Activated CD4-positive, alpha-beta T cell treated with anti-CD3 and anti-CD28 coated beads, Interleukin-2, Interleukin-6, amounts not matched to agents 100 ng/mL and 50 ng/mL, durations not matched to agents 16 hours and 8 hours (primary cell): ENCODE measurements around the gene CCDC159.
"Not testable (repeated sequence)": the region's sequence is repeated elsewhere in the genome, so short reads cannot be mapped to it uniquely, and the experiment has no call there.

Source experiments
- DNase-seq: peaks from one replicate; pipeline ENCODE4 v3.0.0-alpha.2; 2020

Gene CCDC159

DNA sequence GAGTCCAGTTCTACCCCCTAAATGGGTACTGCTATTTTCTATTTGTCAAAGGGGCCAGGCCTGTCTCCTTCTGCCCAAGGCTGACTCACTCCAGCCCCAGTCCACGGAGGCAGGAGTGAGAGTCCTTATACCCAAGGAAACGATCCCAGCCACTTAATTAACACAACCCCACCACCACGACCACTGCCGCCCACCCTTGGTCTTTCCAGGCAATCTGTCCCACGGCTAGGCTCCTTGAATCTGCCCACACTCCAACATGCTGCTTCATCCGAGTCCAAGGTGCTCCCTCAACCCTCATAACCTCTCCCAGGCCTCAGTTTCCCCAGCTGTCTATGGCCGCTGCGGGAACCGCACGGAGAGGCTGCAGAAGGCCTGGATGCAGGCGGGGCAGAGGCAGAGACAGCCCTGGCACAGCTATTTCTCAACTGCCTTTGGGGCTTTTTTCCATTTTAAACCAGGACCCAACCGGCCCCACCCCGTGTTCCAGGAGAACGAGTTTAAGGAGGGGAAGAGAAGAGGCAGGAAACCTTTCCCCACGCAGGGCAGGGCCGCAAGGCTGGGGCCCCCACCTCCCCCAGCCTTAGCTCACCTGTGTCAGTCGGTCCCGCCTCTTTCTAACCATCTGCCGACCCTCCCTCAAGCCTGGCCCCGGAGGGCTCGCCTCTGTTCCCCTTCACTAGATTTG, 7.6 kb upstream of the CCDC159 start:
- no peak for DNase-seq

DNA sequence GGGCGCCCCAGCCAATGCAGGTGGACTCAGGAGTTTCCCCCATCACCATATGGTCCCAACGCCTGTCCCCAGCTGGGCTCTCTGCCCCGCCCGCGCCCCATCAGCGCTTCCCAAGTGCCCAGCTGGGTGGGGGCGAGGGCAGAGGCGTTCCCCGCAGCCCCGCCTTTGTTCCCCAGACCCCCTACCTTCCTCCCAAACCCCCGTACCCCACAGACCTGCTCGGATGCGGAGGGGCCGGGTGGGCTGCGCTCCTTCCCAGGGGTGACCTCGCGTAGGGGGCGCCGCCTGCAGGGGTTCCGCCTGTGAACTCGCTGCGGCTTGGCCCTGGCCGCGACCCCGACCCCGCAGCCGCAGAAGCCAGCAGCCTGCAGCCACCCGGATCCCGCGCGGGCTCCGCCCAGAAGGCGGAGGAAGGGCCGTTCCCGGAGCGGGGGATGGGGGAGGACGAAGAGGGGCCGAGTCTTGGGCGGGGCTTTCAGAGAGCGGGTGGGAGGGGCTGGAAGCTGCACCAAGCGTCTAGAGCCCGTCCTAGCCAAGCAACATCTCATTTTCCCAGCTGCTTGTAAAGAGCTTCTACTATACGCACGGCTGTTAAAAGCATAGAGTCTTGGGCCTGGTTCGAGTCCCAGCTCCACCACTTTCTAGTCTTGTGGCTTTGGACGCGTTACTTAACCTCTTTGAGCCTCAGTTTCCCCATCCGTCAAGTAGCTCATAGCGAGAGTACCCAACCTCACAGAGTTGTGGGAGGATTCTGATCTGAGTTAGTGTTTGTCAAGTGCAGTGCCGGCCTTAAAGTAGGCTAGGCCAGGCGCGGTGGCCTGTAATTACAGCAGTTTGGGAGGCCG, 6.8 kb upstream of the CCDC159 start, which contains the start of gene RAB3D:
RAB3D (minus strand) TSS at position 404 of the 845 bp plus-strand sequence. CDS start 2,258 bp downstream, outside the sequence.
- DNase-seq, result peak; percentile 89

DNA sequence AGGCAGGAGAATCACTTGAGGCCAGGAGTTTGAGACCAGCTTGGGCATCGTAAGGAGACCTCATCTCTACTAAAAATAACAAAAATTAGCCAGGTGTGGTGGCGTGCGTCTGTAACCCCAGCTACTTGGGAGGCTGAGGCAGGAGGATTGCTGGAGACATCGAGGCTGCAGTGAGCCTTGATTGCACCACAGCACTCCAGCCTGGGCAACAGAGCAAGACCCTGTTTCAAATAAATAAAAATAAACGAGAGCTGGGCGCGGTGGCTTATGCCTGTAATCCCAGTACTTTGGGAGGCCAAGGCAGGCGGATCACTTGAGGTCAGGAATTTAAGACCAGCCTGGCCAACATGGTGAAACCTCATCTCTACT, 6.2 kb upstream of the CCDC159 start:
- not testable (repeated sequence) for DNase-seq

DNA sequence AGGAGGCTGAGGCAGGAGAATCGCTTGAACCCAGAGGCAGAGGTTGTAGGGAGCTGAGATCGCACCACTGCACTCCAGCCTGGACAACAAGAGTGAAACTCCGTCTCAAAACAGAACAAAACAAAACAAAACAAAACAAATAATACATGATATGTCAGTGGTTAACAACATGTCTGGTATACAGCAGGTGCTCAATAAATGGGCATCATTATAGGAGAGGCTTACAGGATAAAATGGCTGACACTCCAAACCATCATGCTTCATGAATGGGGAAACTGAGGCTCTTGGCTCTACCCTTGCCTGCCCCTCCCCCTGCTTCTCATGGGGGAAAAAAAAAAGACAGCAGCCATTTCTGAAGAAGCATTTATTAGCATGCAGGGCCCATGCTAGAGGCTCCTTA, 3.9 kb upstream of the CCDC159 start:
- no peak for DNase-seq

DNA sequence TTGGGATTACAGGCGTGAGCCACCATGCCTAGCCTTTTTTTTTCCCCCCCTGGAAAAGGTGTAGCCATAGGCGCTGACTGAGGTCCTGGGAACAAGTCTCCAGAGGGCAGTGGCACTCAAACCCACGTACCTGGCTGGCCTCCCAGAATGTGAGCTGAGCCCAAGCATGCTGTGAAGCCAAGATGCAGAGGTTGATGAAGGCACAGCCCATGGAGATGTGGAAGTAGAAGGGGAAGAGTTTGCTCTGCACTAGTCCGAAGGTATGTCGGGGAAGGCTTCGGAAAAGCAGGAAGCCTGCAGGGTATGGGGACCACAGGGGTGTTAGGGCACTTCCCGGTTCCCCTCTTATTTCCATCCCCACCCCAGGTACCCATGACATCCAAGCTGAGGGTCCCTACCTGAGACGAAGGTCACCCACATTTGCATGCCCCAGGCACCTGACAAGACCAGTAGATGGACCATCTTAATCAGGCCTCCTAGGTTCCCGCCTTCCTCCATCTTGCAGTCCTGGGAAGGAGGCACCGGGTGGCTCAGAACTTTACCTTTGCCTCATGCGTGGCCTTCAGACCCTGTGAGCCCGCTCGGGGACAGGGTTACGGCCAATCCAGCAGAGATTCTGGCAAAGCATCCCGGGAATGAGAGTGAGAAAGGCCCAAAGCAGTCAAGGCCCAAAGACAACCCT, 1.1 kb upstream of the CCDC159 start:
- DNase-seq, result no peak

DNA sequence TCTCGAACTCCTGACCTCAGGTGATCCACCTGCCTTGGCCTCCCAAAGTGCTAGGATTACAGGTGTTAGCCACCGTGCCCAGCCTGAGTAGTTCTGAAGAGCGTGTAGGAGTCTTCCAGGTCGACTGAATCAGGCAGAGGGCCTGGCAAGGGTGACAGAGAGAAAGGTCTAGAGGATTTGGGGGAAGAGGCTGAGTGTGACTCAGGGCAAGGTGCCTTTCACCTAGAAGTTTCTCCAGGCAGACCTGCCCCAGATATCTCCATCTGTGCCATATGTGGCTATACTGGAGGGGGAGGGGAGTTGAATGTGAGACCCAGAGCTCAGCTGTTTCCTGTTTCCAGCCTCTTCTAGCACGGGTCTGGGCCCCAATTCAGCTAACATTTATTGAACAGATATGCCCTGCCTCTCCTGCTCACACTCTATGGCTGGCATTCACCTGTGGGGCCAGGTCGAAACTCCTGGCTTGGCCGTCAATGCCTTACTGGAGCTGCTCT, 1.3 kb downstream of the CCDC159 start:
- no peak for DNase-seq

DNA sequence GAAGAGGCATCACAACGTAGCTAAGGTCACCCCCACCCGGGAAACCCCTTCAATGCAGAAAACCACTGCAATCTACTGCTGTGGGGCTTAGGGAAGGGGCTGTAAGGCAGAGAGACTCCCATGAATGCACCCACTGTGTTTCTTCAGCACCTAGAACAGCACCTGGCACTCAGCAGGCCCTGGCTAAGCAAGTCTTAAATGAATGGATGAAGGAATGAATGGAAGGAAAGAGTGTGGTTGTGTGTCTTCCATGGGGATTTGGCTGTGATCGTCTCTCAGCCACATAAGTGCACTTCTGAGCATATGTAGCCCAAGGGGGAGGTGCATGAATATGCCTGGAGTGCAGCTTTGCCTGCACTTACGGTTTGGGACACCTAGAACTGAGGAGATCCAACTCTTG, 2.9 kb downstream of the CCDC159 start:
- no peak for DNase-seq

DNA sequence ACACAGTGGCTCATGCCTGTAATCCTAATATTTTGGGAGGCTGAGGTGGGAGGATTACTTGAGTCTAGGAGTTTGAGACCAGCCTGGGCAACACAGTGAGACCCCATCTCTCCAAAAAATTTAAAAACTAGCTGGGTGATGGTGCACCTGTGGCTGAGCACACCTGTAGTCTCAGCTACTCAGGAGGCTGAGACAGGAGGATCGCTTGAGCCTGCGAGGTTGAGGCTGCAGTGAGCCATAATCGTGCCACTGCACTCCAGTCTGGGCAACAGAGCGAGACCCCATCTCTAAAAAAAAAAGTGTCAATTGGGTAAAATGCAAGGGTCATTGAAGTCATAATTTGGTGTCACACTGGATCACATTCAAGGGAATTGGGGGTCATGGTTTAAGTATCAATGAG, 7.8 kb downstream of the CCDC159 start:
- DNase-seq, result not testable (repeated sequence)

DNA sequence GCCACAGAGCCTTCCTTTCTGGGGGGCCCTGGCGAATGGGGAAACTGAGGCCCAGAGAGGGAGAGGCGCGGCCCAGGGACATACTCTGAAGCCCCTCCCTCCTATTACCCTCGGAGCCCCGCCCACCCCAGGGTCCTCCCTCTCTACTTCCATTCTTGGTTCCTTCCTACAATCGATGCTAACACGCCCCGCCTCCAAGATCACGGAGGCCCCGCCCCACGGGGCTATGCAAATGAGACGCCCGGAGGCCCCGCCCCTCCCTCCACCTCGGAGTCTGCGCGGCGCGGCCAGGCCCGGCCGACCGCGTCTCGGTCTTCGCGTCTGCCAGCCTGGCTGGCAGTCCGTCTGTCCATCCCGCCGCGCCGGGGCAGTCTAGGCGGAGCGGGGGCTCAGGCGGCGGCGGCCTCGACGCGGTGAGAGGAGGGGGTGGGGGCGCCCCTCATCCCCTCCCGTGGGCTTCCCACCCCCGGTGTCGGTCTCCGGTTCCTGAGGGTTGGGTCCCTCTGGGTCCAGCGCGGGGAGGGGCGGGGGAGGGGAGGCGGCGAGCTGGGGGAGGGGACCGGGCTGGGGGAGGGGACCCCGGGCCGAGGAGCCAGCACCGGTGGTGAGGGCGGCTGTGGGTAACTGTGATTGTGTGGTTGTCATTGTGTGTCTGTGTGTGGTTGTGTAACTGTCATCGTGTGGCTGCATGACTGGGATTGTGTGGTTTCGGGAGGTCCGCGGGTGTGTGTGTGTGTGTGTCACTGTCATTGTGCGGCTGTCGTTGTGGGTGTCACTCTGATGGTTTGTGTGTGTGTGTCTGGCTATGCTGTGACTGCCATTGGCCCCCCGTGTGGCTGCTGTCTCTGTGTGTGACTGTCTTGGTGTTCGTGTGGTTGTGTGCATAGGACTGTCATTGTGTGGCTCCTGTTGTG, 9.1 kb downstream of the CCDC159 start, which contains the start of gene PLPPR2:
PLPPR2 (plus strand) TSS at position 273 of the 914 bp plus-strand sequence. CDS start 2,242 bp downstream, outside the sequence.
- peak; percentile 86 for DNase-seq

DNA sequence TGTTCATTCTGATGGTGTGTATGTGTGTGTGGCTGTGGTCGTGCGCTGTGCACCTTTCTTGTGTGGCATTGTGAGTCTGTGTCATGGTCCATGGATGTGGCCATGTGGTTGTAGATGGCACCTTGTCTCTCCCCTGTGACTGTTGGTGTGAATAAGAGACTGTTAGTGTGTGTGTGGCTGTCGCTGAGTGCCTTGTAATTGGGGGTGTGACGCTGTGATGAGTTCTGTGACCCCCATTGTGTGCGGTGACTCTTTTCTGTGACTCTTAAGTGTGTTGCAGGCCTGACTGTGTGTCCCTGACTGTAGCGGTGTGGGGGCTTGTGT, 9.7 kb downstream of the CCDC159 start:
- no peak for DNase-seq

DNA sequence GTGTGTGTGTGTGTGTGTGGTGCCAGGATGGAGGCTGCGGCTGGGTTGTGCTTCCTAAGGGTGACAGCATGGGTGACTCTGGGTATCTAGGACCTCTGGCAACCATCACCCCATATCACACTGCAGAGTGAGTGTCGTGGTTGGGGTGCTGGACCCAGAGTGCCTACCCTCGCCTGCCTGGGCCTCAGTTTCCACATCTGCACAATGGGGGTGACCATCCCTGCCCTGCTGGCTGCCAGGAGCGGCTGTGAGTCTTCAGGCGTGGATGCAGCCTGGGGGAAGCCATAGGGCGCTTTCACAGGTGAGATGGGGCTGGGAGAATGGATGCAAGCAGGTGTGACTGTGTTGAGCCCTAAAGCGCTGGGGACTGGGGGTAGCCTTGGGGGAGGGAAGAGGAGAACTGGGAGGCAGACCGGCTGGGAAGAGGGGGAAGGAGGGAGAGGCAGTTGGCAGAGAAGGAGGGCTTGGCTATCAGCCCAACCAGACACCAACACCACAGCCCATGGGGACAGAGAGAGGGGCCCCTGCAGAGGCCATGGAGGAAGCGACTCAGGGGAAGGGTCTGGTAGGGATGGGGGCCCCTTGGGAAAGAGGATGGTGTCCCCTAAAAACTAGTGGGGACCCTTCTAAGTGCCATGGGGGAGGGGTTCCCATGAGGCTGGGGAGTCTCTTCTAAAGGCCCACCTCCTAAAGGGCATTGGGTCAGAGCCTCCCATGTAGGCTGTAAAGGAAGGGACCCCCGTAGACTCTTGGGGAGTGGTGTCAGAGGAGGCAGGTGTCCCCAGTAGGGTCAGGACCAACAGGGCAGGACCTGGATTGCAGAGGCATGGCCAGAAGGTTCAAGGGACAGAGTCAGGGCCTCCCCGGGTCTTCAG, 10.6 kb downstream of the CCDC159 start:
- no peak for DNase-seq

DNA sequence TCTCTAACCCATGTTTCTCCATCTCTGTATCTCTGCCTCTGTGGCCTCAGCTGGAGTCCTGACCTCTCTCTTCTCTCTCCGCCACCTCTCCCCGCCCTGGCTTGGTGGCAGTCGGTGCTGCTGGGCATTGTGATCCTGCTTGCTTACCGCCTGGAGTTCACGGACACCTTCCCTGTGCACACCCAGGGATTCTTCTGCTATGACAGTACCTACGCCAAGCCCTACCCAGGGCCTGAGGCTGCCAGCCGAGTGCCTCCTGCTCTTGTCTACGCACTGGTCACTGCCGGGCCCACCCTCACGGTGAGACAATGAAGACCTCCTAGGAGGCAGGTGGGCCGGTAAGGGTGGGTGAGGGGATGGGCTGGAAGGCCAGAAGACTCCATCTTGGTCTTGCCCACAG, 13.1 kb downstream of the CCDC159 start:
- DNase-seq, result no peak

DNA sequence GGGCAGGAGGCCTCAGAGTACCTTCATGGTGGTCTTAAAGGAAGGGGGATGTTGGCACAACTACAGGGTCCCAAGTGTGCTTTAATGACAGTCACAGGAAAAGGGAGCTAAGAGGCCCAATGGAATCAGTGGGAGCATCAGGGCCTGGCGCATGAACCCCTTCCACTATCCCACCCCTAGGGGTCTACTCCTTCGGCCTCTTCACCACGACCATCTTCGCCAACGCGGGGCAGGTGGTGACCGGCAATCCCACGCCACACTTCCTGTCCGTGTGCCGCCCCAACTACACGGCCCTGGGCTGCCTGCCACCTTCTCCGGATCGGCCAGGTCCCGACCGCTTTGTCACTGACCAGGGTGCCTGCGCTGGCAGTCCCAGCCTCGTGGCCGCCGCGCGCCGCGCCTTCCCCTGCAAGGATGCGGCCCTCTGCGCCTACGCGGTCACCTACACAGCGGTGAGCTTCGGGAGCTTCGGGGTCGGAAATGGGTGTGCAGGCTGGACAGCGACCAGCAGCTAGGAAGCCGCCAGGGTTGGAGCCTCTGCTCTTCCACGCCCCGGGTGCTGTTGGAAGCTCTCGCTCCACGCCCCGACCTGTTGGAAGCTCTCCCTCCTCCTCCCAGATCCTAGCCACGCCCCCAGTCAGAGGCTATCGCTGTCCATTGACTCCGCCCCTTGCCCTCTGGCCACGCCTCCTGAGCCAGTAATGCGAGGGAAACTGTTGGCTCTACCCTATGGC, 14.9 kb downstream of the CCDC159 start:
- no peak for DNase-seq

DNA sequence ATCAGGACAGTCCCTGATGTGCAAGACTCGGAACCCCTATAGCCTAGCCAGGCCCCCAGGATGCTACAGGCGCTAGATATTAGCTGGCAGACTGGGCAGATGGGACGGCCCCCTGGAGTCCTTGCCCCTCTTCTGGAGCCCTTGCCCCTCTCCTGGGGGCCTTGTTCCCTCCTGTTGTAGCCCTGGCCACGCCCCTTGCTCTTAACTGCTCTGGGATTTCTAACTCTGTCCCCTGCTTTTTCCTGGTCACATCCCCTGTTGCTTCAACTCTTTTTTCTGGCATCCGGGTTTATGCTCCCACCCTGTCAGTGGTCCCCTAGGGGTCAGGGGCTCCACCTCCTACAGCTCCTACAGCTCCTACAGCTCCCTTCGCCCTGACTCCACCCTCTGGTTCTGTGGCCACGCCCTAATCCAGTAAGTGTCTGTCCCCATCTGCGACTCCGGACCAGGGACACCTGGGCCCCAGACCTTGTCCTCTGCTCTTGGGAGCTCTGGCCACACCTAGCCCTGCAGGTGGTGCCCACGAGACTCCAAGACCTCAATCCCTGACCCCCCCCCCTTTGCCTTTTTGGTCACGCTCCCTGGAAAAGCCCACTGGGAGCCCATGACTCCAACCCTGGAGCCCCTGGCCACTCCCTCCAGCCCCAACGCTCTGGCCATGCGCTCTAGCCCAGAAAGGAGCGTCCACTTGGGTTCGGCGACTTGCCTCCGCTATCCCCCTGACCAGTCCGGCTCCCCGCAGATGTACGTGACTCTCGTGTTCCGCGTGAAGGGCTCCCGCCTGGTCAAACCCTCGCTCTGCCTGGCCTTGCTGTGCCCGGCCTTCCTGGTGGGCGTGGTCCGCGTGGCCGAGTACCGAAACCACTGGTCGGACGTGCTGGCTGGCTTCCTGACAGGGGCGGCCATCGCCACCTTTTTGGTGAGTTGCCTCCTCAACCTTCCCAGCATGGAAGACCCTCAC, 15.7 kb downstream of the CCDC159 start:
- DNase-seq, result no peak

DNA sequence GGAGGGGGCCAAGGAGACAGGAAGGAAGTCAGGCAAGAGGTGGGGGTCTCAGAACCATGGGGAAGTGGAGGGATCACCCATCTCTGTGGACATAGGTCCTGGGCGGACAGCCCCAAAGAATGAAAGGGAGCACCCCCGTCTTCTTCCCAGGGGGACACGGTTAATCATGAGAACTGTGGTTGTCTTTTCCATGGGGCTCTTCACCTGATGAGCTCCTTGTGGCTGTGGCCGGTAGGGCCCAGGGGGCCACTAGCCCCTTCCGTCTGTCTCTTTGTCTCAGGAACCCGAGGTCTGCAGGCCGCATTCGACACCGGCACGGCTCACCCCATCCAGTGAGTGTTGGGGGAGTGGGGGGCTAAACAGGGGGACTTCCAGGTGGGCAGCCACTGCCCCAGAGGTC, 17.6 kb downstream of the CCDC159 start:
- DNase-seq, result no peak

DNA sequence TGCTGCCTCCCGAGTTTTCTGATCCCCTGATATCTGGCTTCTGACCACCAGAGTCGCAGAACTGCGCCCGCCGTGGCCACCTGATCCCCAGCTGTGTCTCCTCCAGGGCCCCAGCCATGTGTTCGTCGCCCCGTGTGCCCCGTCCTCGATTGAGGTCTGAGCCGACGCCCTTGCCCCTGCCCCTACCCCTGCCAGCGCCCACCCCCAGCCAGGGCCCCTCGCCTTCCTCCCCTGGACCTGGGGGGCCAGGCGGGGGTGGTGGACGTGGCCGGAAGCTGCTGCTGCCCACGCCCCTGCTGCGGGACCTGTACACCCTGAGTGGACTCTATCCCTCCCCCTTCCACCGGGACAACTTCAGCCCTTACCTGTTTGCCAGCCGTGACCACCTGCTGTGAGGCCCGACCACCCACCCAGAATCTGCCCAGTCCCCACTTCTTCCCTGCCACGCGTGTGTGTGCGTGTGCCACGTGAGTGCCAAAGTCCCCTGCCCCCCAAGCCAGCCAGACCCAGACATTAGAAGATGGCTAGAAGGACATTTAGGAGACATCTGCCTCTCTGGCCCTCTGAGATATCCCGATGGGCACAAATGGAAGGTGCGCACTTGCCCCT, 18.1 kb downstream of the CCDC159 start:
- DNase-seq, result no peak

DNA sequence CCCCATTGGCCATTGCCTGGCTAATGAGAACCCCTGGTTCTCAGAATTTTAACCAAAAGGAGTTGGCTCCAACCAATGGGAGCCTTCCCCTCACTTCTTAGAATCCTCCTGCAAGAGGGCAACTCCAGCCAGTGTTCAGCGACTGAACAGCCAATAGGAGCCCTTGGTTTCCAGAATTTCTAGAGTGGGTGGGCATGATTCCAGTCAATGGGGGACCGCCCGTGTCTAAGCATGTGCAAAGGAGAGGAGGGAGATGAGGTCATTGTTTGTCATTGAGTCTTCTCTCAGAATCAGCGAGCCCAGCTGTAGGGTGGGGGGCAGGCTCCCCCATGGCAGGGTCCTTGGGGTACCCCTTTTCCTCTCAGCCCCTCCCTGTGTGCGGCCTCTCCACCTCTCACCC, 18.6 kb downstream of the CCDC159 start:
- no peak for DNase-seq

DNA sequence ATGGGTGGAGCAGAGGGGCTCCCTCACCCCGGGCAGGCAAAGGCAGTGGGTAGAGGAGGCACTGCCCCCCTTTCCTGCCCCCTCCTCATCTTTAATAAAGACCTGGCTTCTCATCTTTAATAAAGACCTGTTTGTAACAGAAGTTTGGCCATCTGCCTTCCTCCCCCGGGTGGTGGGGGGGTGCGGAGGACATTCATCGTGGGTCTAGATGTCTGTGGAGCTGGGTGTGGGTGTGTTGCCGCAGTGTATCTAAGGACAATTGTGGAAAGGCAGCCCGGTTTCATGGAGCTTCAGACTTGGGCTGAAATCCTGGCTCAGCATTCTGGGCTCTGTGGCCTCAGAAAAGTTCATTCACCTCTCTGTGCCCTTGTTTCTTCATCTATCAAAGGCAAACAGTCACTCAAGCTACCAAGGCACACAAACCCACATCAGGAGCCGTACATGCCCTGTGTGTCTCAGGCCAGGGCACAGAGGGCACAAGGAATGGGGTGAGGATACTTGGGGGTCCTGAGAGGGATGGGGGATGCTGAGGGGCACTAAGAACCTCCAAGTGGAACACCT, 19.3 kb downstream of the CCDC159 start:
- no peak for DNase-seq

DNA sequence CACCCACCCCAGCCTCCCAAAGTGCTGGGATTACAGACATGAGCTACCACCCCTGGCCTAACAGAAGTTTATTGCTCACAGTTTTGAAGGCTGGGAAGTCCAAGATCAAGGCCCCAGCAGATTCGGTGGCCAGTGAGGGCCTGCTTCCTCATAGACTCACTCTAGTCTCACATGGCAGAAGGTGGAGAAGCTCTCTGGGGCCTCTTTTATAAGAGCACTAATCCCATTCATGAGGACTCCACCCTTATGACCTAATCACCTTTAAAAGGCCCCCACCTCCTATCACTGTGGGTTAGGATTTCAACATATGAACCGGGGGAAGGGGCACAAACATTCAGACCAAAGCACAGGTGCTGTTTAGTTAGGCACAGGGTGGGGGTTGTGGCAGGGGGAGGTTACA, 21.2 kb downstream of the CCDC159 start:
- no peak for DNase-seq
